SK-N-MC (cell line): ENCODE measurements around the gene PTPN9.

ENCODE experiments used
- EZH2 ChIP-seq: fragments of 200-600 bp; sonication (generic); IDR thresholded peaks from one replicate; pipeline ENCODE4 v1.6.1; 2017; ENCODE audit warnings: antibody characterized with exemption
- POLR2AphosphoS5 ChIP-seq: IDR thresholded peaks from 2 replicates; pipeline ENCODE4 v1.6.1; 2012; ENCODE audit warnings: mild to moderate bottlenecking, low read depth, low read length, borderline replicate concordance

DNA sequence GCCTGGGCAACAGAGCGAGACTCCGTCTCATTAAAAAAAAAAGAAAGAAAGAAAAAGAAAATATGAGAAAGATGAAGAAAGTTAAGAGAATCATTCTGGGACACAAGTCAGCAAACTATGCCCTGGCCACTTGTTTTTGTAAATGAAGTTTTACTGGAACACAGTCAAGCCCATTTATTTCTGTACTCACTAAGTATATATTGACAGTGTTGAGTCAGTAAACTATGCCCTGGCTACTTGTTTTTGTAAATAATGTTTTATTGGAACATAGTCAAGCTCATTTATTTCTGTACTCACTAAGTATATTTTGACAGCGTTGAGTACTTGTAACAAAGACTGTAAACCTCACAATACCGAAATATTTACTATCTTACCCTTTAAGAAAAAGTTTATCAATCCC, 85.4 kb downstream of the PTPN9 start:
- TF ChIP-seq EZH2, result no peak
- TF ChIP-seq POLR2AphosphoS5, result no peak
